ENCODE data around the gene AP2A2.

- TF ChIP-seq CTCF (IDR thresholded peaks at IDR 0.05): no peak
- TF ChIP-seq POLR2A (IDR thresholded peaks at IDR 0.05): no peak
These were observed 122.9 kb downstream of the AP2A2 start for GRCh38 chr11:1048375-1049070.
